VCaP (cell line): ENCODE data around the gene ECE2.

Experiments
- H3K27ac ChIP-seq: fragments of 450-650 bp; 2 replicates; pipeline ENCODE4 v1.5.1; 2017
- CTCF ChIP-seq: fragments of 450-650 bp; conservative IDR thresholded peaks from 2 replicates; pipeline ENCODE4 v1.5.1; 2017; ENCODE audit warnings: mild to moderate bottlenecking, moderate library complexity

Gene ECE2

DNA sequence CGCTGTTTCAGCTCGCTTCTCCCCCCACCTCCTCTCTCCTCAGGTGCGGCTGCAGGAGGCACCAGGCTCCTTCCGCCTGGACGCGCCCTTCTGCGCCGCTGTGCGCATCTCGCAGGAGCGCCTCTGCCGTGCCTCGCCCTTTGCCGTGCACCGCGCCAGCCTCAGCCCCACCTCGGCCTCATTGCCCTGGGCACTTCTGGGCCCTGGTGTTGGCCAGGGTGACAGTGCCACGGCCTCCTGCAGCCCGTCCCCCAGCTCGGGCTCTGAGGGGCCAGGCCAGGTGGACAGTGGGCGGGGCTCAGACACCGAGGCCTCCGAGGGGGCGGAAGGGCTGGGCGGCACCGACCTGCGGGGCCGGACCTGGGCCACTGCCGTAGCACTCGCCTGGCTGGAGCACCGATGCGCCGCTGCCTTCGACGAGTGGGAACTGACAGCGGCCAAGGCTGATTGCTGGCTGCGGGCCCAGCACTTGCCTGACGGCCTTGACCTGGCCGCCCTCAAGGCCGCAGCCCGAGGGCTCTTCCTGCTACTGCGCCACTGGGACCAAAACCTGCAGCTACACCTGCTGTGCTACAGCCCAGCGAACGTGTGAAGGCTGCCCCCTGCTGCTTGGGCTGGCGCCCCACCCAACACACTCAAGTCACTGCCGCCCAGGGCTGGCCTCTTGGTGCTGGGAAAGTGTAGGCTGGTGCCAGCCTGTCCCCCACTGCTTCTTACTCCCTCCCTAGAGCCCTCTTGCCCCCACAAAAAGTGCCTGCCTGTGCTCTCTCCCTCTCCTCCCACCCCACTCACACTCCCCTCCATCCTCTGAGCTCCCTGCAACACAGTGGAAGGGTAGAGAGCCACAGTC lies 34.1 kb upstream of the ECE2 start:
- H3K27ac ChIP-seq = peak overlapping the region; percentile 64
- peak; percentile 83 for TF ChIP-seq CTCF

- TF ChIP-seq CTCF = no peak
- peak overlapping the region; percentile 64 for H3K27ac ChIP-seq
Measured at GRCh38 chr3:184242297-184242685, 33.5 kb upstream of the ECE2 start.

DNA sequence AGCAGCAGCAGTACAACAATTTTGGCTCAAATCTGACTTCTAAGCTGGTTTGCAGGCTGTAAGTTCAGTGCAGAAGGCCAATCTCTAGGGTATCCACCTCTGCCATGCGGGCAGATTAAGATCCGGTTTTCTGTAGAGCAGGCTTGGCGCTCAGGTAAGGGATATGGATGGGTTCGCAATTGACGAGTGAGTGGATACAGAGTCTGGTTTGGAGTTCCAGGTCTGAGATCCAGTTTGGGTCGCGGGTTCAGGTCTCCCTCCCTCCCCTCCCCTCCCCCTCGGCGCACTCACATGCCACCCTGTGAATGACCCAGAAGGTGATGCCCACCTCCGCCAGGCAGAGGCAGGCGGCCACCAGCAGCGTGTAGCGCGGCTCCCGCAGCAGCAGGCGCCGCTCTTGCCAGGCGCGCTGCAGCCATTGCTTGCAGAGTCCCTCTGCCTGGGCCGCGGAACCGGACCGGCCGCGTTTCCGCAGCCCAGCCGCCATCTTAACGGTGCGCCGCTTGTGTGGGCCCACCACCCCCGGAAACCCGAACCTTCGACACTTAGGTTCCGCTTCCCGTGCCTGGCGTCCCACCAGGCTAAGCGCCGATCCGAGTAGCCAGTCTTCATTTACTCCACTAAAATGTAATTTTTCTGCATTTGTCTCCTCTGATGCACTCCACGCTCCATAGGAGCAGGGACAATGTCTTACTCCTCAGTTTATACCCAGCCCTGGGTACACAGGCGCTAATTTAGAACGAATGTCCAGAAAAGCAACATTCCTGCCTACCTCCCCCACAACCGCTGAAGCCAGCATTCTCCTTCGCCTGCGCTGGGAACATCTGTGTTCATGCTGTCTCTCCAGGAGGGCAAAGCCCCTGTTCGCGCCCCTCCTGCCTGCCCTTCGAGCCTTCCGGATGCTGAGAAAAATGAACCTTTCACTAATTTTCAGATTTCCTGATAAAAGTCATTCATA lies 27.1 kb upstream of the ECE2 start, which contains the start of gene ALG3:
Gene ALG3 (minus strand): TSS at position 509 of the 958 bp plus-strand sequence. CDS start 22 bp downstream, at position 487.
- peak within 1 kb of the TSS; percentile 96 for H3K27ac ChIP-seq
- TF ChIP-seq CTCF = 0 out of 2 replicates have a peak, but pooled peaks have one; percentile 9

- no peak; the same call in 1 of the 2 replicates for TF ChIP-seq CTCF
- peak within 1 kb of the TSS; percentile 96 for H3K27ac ChIP-seq
Measured at GRCh38 chr3:184249412-184250166, 26.2 kb upstream of the ECE2 start, which contains the start of gene EEF1AKMT4. Gene EEF1AKMT4, plus strand, starts transcription at chr3:184249672. Its CDS starts 23 bp downstream, at chr3:184249695.

DNA sequence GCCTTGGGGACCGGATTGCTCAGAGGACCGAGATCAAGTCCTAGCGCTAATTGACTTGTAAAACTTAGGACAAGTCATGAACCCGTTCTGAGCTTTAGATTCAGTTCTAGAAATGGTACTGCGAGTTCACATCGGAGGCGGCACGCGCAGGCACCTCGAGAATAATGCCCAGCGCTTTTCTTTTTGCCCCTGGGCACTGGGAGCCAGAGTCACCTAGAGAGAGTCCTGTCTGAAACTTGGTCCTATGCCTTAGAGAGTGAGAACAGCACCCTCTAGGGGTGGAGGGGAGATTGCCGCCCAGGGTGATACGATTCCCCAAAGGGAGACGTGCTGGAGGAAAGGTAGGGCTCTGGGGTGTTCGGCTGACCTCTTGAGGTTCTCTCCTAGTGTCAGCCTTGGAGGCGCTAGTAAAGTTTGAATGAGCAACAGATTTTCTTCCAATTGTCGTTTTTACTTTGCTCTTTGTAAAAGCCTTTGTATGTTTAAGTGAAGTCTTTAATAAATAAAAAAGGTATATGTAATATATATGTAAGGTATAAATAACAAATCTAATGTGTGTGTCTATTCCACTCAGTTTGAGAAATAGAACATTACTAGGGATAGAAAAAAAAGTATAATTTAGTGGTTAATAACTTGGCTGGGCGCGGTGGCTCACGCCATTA lies 25.5 kb upstream of the ECE2 start:
- H3K27ac ChIP-seq = peak overlapping the region; percentile 96
- peak; percentile 94 for TF ChIP-seq CTCF

- TF ChIP-seq CTCF = no peak
- no peak overlapping the region for H3K27ac ChIP-seq
Measured at GRCh38 chr3:184255291-184256039, 20.4 kb upstream of the ECE2 start.
